NCI-H146 treated with DMSO at 0.1 percent for 48 hours (cell line): ENCODE measurements around the gene ZSWIM1.
"Not testable (repeated sequence)": the region's sequence is repeated elsewhere in the genome, so short reads cannot be mapped to it uniquely, and the experiment has no call there.

Source experiments
- DNase-seq: peaks from one replicate; lab custom pipeline; 2025; ENCODE audit not compliant: unreplicated experiment; lab: John Stamatoyannopoulos, UW

Gene ZSWIM1

GRCh38 chr20:45925821-45926506 lies 44.9 kb downstream of the ZSWIM1 start:
- DNase-seq = no peak

- DNase-seq = no peak
Observed at GRCh38 chr20:45926731-45927070, 45.7 kb downstream of the ZSWIM1 start.

- DNase-seq = no peak
Observed at GRCh38 chr20:45927071-45927878, 46.2 kb downstream of the ZSWIM1 start.

- DNase-seq = not testable (repeated sequence)
Observed at GRCh38 chr20:45931680-45932079, 50.7 kb downstream of the ZSWIM1 start.

- DNase-seq = peak; percentile 98
Observed at GRCh38 chr20:45933266-45934045, 52.4 kb downstream of the ZSWIM1 start.

GRCh38 chr20:45934046-45934585 lies 53.1 kb downstream of the ZSWIM1 start:
- peak; percentile 74 for DNase-seq
